Measurements from ENCODE around the gene RSBN1. TPM values are rescaled to one million over a fixed set of nuclear protein-coding genes. Genes with fewer than 3 reads are reported as not detected.

The RSBN1 gene
- total and polyA plus RNA-seq, 10 of the 15 experiments (the other 5 are each of a cell fraction or from before 2014, with no cell fraction given), result 2.9 to 26.8 (median 11.5) TPM

DNA sequence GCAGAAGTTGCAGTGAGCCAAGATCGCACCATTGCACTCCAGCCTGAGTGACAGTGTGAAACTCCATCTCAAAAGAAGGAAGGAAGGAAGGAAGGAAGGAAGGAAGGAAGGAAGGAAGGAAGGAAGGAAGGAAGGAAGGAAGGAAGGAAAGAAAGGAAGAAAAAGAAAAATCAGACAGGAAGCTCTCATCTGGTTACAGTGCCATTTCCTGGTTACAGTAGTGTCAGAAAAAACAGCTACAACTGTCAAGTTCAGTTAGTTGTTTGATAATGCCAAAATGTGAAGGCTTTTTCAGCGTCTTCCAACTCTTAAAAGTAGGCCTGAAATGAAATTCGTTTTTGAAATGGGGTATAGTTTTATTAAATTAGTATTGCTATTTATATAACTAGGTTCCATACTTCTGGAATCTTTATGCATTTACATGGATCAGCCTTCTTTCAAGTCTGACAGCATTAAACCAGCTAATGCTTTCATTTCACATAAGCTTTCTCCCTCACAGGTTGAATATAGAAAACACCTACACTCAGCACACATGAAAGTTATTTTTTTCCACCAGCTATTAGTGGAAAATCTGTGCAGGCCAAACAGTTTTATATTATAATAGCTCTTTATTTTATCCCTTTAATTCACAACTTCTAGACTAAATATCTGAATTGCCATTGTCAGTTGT is 38.0 kb upstream of the RSBN1 start:
- no peak overlapping the region for H3K27ac ChIP-seq (ENCODE audit: control insufficient read depth, insufficient read depth)
- DNase-seq (ENCODE audit: low read depth, low spot score) (no peak), ATAC-seq (no peak), FAIRE-seq (no peak)
- no peak overlapping the region for H3K4me3 ChIP-seq
- peaks cover 0 to 19% of the 10 kb centered on the region in 2 experiments; a peak in 2 of 4 replicates for H3K36me3 ChIP-seq (ENCODE audit: control insufficient read depth in 2 of 2, insufficient read depth in 2 of 2, low read length in 1 of 2)
- BruUV-seq (replicated peaks), result no TSS peak
- ChIA-PET RAD21 (ENCODE audit: unreplicated experiment) (interaction anchor here (0.9 to 1.2 kb wide), 5 partner anchors 9 to 54 kb away, joined by 3 to 8 read pairs (median 4); no protein-coding TSS in a partner anchor), SMC1A (ENCODE audit: uncharacterized antibody, unreplicated experiment) (interaction anchor here (0.9 to 1.4 kb wide), 8 partner anchors 9 to 97 kb away, joined by 3 to 12 read pairs (median 4); partner anchors contain the start of genes AP4B1 and HIPK1), POLR2A (interaction anchor here (0.6 kb wide), 1 partner anchor 8 kb away, joined by 3 read pairs; no protein-coding TSS in a partner anchor), CTCF (interaction anchor here (1.0 to 1.3 kb wide), 5 partner anchors 10 to 27 kb away, joined by 3 to 5 read pairs (median 5); no protein-coding TSS in a partner anchor)
- no peak overlapping the region for H3K9ac ChIP-seq (ENCODE audit: control insufficient read depth, insufficient read depth, low read length)
- H4K20me1 ChIP-seq (ENCODE audit: control insufficient read depth, insufficient read depth), result no peaks in the 10 kb centered on the region
- H3K9me3 ChIP-seq (replicated peaks; ENCODE audit: control insufficient read depth, insufficient read depth, low read length), result peaks cover 4% of the 10 kb centered on the region; the same call in 2 of the 3 replicates
- 73% methylated on average over 3 of the region's 3 CpGs for WGBS (ENCODE audit: insufficient coverage, insufficient replicate concordance, low lambda C conversion rate, missing lambda C conversion rate)
- H3K79me2 ChIP-seq (ENCODE audit: control insufficient read depth, insufficient read depth, low read length), result no peaks in the 10 kb centered on the region
- H3K4me2 ChIP-seq (ENCODE audit: control insufficient read depth, insufficient read depth), result no peak overlapping the region
- intact Hi-C loops (cut with micrococcal nuclease; ENCODE audit: unreplicated experiment), result no loop called here
- H3K27me3 ChIP-seq (replicated peaks in 1 of 2; ENCODE audit: control insufficient read depth in 2 of 2, insufficient read depth in 2 of 2, low read length in 1 of 2), result no peaks in the 10 kb centered on the region
- no peaks in the 10 kb centered on the region for H3K4me1 ChIP-seq (ENCODE audit: control insufficient read depth, insufficient read depth, low read length)
- in situ Hi-C loops (cut with MboI), result no loop called here
- TF ChIP-seq SMARCA5 (IDR thresholded peaks at IDR 0.05) (no peak), ESRRA (IDR thresholded peaks at IDR 0.05; ENCODE audit: low read length) (no peak), ETV6 (conservative IDR thresholded peaks at IDR 0.05 in 1 of 2, IDR thresholded peaks at IDR 0.05 in 1 of 2; ENCODE audit: borderline replicate concordance in 1 of 2, low read depth in 1 of 2) (peak in 1 of 2 experiments; percentile 73; a peak in 2 of 4 replicates), BACH1 (IDR thresholded peaks at IDR 0.05; ENCODE audit: borderline replicate concordance) (no peak)
- TF ChIP-seq, protein P1, sequence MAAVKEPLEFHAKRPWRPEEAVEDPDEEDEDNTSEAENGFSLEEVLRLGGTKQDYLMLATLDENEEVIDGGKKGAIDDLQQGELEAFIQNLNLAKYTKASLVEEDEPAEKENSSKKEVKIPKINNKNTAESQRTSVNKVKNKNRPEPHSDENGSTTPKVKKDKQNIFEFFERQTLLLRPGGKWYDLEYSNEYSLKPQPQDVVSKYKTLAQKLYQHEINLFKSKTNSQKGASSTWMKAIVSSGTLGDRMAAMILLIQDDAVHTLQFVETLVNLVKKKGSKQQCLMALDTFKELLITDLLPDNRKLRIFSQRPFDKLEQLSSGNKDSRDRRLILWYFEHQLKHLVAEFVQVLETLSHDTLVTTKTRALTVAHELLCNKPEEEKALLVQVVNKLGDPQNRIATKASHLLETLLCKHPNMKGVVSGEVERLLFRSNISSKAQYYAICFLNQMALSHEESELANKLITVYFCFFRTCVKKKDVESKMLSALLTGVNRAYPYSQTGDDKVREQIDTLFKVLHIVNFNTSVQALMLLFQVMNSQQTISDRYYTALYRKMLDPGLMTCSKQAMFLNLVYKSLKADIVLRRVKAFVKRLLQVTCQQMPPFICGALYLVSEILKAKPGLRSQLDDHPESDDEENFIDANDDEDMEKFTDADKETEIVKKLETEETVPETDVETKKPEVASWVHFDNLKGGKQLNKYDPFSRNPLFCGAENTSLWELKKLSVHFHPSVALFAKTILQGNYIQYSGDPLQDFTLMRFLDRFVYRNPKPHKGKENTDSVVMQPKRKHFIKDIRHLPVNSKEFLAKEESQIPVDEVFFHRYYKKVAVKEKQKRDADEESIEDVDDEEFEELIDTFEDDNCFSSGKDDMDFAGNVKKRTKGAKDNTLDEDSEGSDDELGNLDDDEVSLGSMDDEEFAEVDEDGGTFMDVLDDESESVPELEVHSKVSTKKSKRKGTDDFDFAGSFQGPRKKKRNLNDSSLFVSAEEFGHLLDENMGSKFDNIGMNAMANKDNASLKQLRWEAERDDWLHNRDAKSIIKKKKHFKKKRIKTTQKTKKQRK (IDR thresholded peaks at IDR 0.05; ENCODE audit: low read depth, low read length), result no peak
- TF ChIP-seq, protein P2, sequence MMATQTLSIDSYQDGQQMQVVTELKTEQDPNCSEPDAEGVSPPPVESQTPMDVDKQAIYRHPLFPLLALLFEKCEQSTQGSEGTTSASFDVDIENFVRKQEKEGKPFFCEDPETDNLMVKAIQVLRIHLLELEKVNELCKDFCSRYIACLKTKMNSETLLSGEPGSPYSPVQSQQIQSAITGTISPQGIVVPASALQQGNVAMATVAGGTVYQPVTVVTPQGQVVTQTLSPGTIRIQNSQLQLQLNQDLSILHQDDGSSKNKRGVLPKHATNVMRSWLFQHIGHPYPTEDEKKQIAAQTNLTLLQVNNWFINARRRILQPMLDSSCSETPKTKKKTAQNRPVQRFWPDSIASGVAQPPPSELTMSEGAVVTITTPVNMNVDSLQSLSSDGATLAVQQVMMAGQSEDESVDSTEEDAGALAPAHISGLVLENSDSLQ (IDR thresholded peaks at IDR 0.05), result no peak
- H2AFZ ChIP-seq (ENCODE audit: control insufficient read depth, low read depth, low read length), result no peak overlapping the region

Measured in GM12878 (cell line).